Measurements from ENCODE around the gene ITGB3.
"Not testable (repeated sequence)": the region's sequence is repeated elsewhere in the genome, so short reads cannot be mapped to it uniquely, and the experiment has no call there.

Gene ITGB3

DNA sequence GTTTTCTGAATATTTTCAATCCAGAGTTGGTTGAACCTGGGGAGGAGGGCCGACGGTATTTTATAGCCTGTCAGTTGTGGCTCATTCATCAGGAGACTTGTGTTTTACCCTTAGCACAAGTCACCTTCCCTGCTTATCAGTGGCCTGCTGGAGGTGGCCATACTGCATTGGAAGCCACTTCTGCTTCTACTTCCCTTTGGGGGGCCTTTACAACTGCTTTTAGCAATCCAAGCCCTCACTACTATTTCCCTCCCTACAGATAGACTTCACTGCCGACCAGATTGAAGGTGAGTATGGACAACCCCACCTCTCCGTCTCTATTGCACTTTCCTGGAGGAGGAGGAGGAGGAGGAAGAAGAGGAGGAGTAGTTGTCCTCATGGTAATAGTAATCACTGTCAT is 40.1 kb upstream of the ITGB3 start:
- DNase-seq (ENCODE audit: low spot score), result no peak
- Histone ChIP-seq H4K91ac (ENCODE audit: low read depth, low read length, poor library complexity) (no peak overlapping the region), H3K18ac (ENCODE audit: low read length) (no peak overlapping the region), H3K27me3 (ENCODE audit: control insufficient read depth in 3 of 3, insufficient read depth in 3 of 3, low read depth in 1 of 3, low read length in 3 of 3) (peaks cover 0 to 11% (median 0%) of the 10 kb centered on the region in 3 experiments), H3K14ac (ENCODE audit: low read length) (no peak overlapping the region), H3K4me2 (ENCODE audit: insufficient read depth, low read length, poor library complexity, severe bottlenecking) (no peak overlapping the region), H2AK5ac (ENCODE audit: low read depth, low read length) (no peak overlapping the region), H2BK5ac (ENCODE audit: low read length) (no peak overlapping the region), H3K27ac (replicated peaks; ENCODE audit: low read length) (no peak overlapping the region), H3K4me1 (ENCODE audit: control insufficient read depth in 2 of 2, insufficient read depth in 1 of 2, low read depth in 1 of 2, low read length in 2 of 2) (peaks cover 8 to 13% of the 10 kb centered on the region in 2 donors), H3K9ac (ENCODE audit: low read depth, low read length, poor library complexity) (no peak overlapping the region), H3K4ac (ENCODE audit: low read length) (no peak overlapping the region), H2BK15ac (ENCODE audit: low read length) (no peak overlapping the region), H2AFZ (ENCODE audit: low read length) (no peak overlapping the region), H3K9me3 (replicated peaks in 1 of 2; ENCODE audit: control insufficient read depth in 2 of 2, insufficient read depth in 1 of 2, low read depth in 1 of 2, low read length in 2 of 2) (no peaks in the 10 kb centered on the region), H3K79me1 (ENCODE audit: low read depth, low read length) (no peaks in the 10 kb centered on the region), H3K4me3 (ENCODE audit: low read length in 2 of 2) (no peak overlapping the region), H3K23ac (ENCODE audit: low read depth, low read length, poor library complexity) (no peak overlapping the region), H2BK12ac (ENCODE audit: low read length) (no peak overlapping the region), H2BK120ac (ENCODE audit: low read depth, low read length) (no peak overlapping the region), H3K36me3 (replicated peaks in 1 of 2; ENCODE audit: control insufficient read depth in 2 of 2, insufficient read depth in 2 of 2, low read length in 2 of 2) (no peaks in the 10 kb centered on the region), H4K8ac (ENCODE audit: low read depth, low read length) (no peak overlapping the region)
- WGBS, 2 donors (ENCODE audit: extremely low coverage in 2 of 2, insufficient read length in 2 of 2, insufficient replicate concordance in 1 of 2), result no CpG with 5 or more reads among the region's 4 CpGs

DNA sequence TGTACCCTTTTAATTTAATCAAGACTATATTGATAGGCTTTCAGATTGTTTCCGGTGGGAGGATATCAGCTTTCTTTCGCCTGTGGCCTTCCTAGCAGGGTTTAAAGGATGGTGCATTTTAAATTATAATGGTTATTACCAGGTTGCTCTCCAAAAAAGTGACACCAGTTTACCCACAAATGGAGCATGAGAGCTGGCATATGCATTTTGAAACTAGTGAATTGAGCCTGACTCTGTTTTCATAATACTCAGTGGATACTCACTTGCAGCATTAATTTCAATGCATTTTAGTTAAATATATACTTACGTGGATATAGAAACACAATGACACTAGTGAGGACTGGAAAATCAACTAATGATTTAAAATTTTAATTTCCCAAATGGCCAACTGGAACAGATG is 38.7 kb upstream of the ITGB3 start:
- Histone ChIP-seq H2BK120ac (ENCODE audit: low read depth, low read length) (no peak overlapping the region), H2BK15ac (ENCODE audit: low read length) (no peak overlapping the region), H3K4ac (ENCODE audit: low read length) (no peak overlapping the region), H2AK5ac (ENCODE audit: low read depth, low read length) (no peak overlapping the region), H4K8ac (ENCODE audit: low read depth, low read length) (no peak overlapping the region), H4K91ac (ENCODE audit: low read depth, low read length, poor library complexity) (no peak overlapping the region), H2BK5ac (ENCODE audit: low read length) (no peak overlapping the region), H3K27ac (replicated peaks; ENCODE audit: low read length) (no peak overlapping the region), H3K79me1 (ENCODE audit: low read depth, low read length) (no peaks in the 10 kb centered on the region), H3K9me3 (replicated peaks in 1 of 2; ENCODE audit: control insufficient read depth in 2 of 2, insufficient read depth in 1 of 2, low read depth in 1 of 2, low read length in 2 of 2) (no peaks in the 10 kb centered on the region), H3K27me3 (ENCODE audit: control insufficient read depth in 3 of 3, insufficient read depth in 3 of 3, low read depth in 1 of 3, low read length in 3 of 3) (peaks cover 0 to 15% (median 0%) of the 10 kb centered on the region in 3 experiments), H2BK12ac (ENCODE audit: low read length) (no peak overlapping the region), H3K23ac (ENCODE audit: low read depth, low read length, poor library complexity) (no peak overlapping the region), H3K9ac (ENCODE audit: low read depth, low read length, poor library complexity) (no peak overlapping the region), H2AFZ (ENCODE audit: low read length) (no peak overlapping the region), H3K4me1 (ENCODE audit: control insufficient read depth in 2 of 2, insufficient read depth in 1 of 2, low read depth in 1 of 2, low read length in 2 of 2) (peaks cover 5 to 6% of the 10 kb centered on the region in 2 donors), H3K14ac (ENCODE audit: low read length) (no peak overlapping the region), H3K4me2 (ENCODE audit: insufficient read depth, low read length, poor library complexity, severe bottlenecking) (no peak overlapping the region), H3K4me3 (ENCODE audit: low read length in 2 of 2) (no peak overlapping the region), H3K18ac (ENCODE audit: low read length) (no peak overlapping the region), H3K36me3 (replicated peaks in 1 of 2; ENCODE audit: control insufficient read depth in 2 of 2, insufficient read depth in 2 of 2, low read length in 2 of 2) (no peaks in the 10 kb centered on the region)
- DNase-seq (ENCODE audit: low spot score), result no peak
- WGBS, 2 donors (ENCODE audit: extremely low coverage in 2 of 2, insufficient read length in 2 of 2, insufficient replicate concordance in 1 of 2), result no CpG with 5 or more reads among the region's 3 CpGs

DNA sequence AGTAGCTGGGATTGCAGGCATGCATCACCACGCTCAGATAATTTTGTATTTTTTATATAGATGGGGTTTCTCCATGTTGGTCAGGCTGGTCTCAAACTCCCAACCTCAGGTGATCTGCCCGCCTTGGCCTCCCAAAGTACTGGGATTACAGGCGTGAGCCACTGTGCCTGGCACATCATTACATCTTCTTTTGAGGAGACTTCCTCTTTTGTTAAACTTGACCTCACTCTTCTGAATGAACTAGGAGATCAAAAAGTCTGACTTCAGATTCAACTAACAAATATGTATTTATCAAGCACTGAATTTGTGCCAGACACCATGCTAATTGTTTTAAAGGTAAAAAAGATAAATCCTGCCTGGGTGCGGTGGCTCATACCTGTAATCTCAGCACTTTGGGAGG is 36.8 kb upstream of the ITGB3 start:
- not testable (repeated sequence) for H3K79me1 ChIP-seq (ENCODE audit: low read depth, low read length); H2BK5ac ChIP-seq (ENCODE audit: low read length); H3K27ac ChIP-seq (replicated peaks; ENCODE audit: low read length); H3K4ac ChIP-seq (ENCODE audit: low read length); H2BK120ac ChIP-seq (ENCODE audit: low read depth, low read length); H3K4me2 ChIP-seq (ENCODE audit: insufficient read depth, low read length, poor library complexity, severe bottlenecking); H3K36me3 ChIP-seq (replicated peaks in 1 of 2; ENCODE audit: control insufficient read depth in 2 of 2, insufficient read depth in 2 of 2, low read length in 2 of 2); H2AK5ac ChIP-seq (ENCODE audit: low read depth, low read length); H4K8ac ChIP-seq (ENCODE audit: low read depth, low read length); H2AFZ ChIP-seq (ENCODE audit: low read length); H3K14ac ChIP-seq (ENCODE audit: low read length); H3K4me3 ChIP-seq (ENCODE audit: low read length in 2 of 2); DNase-seq (ENCODE audit: low spot score); H3K23ac ChIP-seq (ENCODE audit: low read depth, low read length, poor library complexity); H2BK15ac ChIP-seq (ENCODE audit: low read length); H4K91ac ChIP-seq (ENCODE audit: low read depth, low read length, poor library complexity); H3K9ac ChIP-seq (ENCODE audit: low read depth, low read length, poor library complexity); H3K18ac ChIP-seq (ENCODE audit: low read length); H2BK12ac ChIP-seq (ENCODE audit: low read length); H3K9me3 ChIP-seq (replicated peaks in 1 of 2; ENCODE audit: control insufficient read depth in 2 of 2, insufficient read depth in 1 of 2, low read depth in 1 of 2, low read length in 2 of 2)
- WGBS, 2 donors (ENCODE audit: extremely low coverage in 2 of 2, insufficient read length in 2 of 2, insufficient replicate concordance in 1 of 2), result no CpG with 5 or more reads among the region's 4 CpGs
- peaks cover 0 to 15% (median 0%) of the 10 kb centered on the region in 3 experiments for H3K27me3 ChIP-seq (ENCODE audit: control insufficient read depth in 3 of 3, insufficient read depth in 3 of 3, low read depth in 1 of 3, low read length in 3 of 3)
- peaks cover 5 to 12% of the 10 kb centered on the region in 2 donors for H3K4me1 ChIP-seq (ENCODE audit: control insufficient read depth in 2 of 2, insufficient read depth in 1 of 2, low read depth in 1 of 2, low read length in 2 of 2)

DNA sequence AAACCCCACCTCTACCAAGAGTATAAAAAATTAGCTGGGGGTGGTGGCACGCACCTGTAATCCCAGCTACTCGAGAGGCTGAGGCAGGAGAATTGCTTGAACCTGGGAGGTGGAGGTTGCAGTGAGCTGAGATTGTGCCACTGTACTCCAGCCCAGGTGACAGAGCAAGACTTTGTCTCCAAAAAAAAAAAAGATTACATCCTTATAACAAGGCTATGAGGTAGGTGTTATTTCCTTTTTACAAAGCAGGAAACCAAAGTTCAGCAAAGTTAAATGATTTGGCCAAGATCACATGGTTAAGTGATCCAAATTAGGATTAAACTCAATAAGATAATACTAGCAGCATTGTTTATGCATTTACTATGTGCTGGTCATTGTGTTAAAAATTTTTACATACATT is 36.3 kb upstream of the ITGB3 start:
- H2BK120ac ChIP-seq (ENCODE audit: low read depth, low read length); H2AFZ ChIP-seq (ENCODE audit: low read length); H2BK12ac ChIP-seq (ENCODE audit: low read length); H2BK15ac ChIP-seq (ENCODE audit: low read length); H3K14ac ChIP-seq (ENCODE audit: low read length); H3K9me3 ChIP-seq (replicated peaks in 1 of 2; ENCODE audit: control insufficient read depth in 2 of 2, insufficient read depth in 1 of 2, low read depth in 1 of 2, low read length in 2 of 2); DNase-seq (ENCODE audit: low spot score); H3K18ac ChIP-seq (ENCODE audit: low read length); H4K8ac ChIP-seq (ENCODE audit: low read depth, low read length); H3K4me3 ChIP-seq (ENCODE audit: low read length in 2 of 2); H3K27ac ChIP-seq (replicated peaks; ENCODE audit: low read length); H3K36me3 ChIP-seq (replicated peaks in 1 of 2; ENCODE audit: control insufficient read depth in 2 of 2, insufficient read depth in 2 of 2, low read length in 2 of 2); H4K91ac ChIP-seq (ENCODE audit: low read depth, low read length, poor library complexity); H2AK5ac ChIP-seq (ENCODE audit: low read depth, low read length); H3K4ac ChIP-seq (ENCODE audit: low read length); H3K23ac ChIP-seq (ENCODE audit: low read depth, low read length, poor library complexity); H3K79me1 ChIP-seq (ENCODE audit: low read depth, low read length); H3K4me2 ChIP-seq (ENCODE audit: insufficient read depth, low read length, poor library complexity, severe bottlenecking); H3K9ac ChIP-seq (ENCODE audit: low read depth, low read length, poor library complexity); H2BK5ac ChIP-seq (ENCODE audit: low read length): not testable (repeated sequence)
- Histone ChIP-seq H3K27me3 (ENCODE audit: control insufficient read depth in 3 of 3, insufficient read depth in 3 of 3, low read depth in 1 of 3, low read length in 3 of 3) (peaks cover 0 to 15% (median 0%) of the 10 kb centered on the region in 3 experiments), H3K4me1 (ENCODE audit: control insufficient read depth in 2 of 2, insufficient read depth in 1 of 2, low read depth in 1 of 2, low read length in 2 of 2) (peaks cover 5 to 12% of the 10 kb centered on the region in 2 donors)
- WGBS, 2 donors (ENCODE audit: extremely low coverage in 2 of 2, insufficient read length in 2 of 2, insufficient replicate concordance in 1 of 2), result no CpG with 5 or more reads among the region's 2 CpGs
